IPS DF 6.9 (cell line): ENCODE results near the gene CRAT.

Experiments
- DNase-seq: peaks from one replicate; pipeline ENCODE4 v3.0.0-alpha.2; 2013; ENCODE audit warnings: low read depth, low spot score
- H3K27ac ChIP-seq: one replicate; pipeline ENCODE4 v1.5.1; 2013; ENCODE audit warnings: low read length, control low read depth
- H3K27me3 ChIP-seq: 2 replicates; pipeline ENCODE4 v1.6.1; 2013; ENCODE audit warnings: mild to moderate bottlenecking, low read length; ENCODE audit not compliant: control insufficient read depth, insufficient read depth
- H3K36me3 ChIP-seq: 2 replicates; pipeline ENCODE4 v1.6.1; 2013; ENCODE audit warnings: low read length; ENCODE audit not compliant: control insufficient read depth, insufficient read depth
- H3K4me1 ChIP-seq: 2 replicates; pipeline ENCODE4 v1.6.1; 2013; ENCODE audit warnings: low read length; ENCODE audit not compliant: control insufficient read depth, insufficient read depth
- H3K4me3 ChIP-seq: 2 replicates; pipeline ENCODE4 v1.5.1; 2013; ENCODE audit warnings: mild to moderate bottlenecking, low read length
- H3K9me3 ChIP-seq: 2 replicates; pipeline ENCODE4 v1.6.1; 2013; ENCODE audit warnings: low read length, inconsistent platforms; ENCODE audit not compliant: control insufficient read depth, insufficient read depth
- WGBS: extraction: QIAGEN DNeasy Blood & Tissue Kit; methylation state at CpG from one replicate; pipeline ENCODE4 v1.1.7; 2013; ENCODE audit warnings: mixed read lengths, missing lambda C conversion rate; ENCODE audit not compliant: insufficient read length, insufficient coverage; 5-methylcytosine and 5-hydroxymethylcytosine counted together

Gene CRAT

GRCh38 chr9:129074106-129074505 is 36.5 kb downstream of the CRAT start:
- no CpG with 5 or more reads among the region's 3 CpGs for WGBS
- H3K9me3 ChIP-seq, result no peaks in the 10 kb centered on the region
- no peaks in the 10 kb centered on the region for H3K27me3 ChIP-seq
- peaks cover 3% of the 10 kb centered on the region; the same call in 1 of the 2 replicates for H3K36me3 ChIP-seq
- DNase-seq, result no peak
- H3K4me3 ChIP-seq, result no peak overlapping the region
- H3K4me1 ChIP-seq, result peaks cover 18% of the 10 kb centered on the region
- no peak overlapping the region for H3K27ac ChIP-seq

- Histone ChIP-seq H3K36me3 (peaks cover 8% of the 10 kb centered on the region; the same call in 1 of the 2 replicates), H3K27ac (no peak overlapping the region), H3K4me1 (peaks cover 18% of the 10 kb centered on the region), H3K9me3 (no peaks in the 10 kb centered on the region), H3K27me3 (no peaks in the 10 kb centered on the region), H3K4me3 (no peak overlapping the region)
- DNase-seq, result no peak
- no CpG with 5 or more reads among the region's 8 CpGs for WGBS
Observed at GRCh38 chr9:129073404-129073803, 37.2 kb downstream of the CRAT start.

GRCh38 chr9:129072171-129072570 is 38.4 kb downstream of the CRAT start:
- no CpG with 5 or more reads among the region's 9 CpGs for WGBS
- no peak overlapping the region for H3K4me3 ChIP-seq

GRCh38 chr9:129071526-129072126 is 39.0 kb downstream of the CRAT start:
- Histone ChIP-seq H3K27ac (no peak overlapping the region), H3K36me3 (peaks cover 19% of the 10 kb centered on the region; the same call in 1 of the 2 replicates), H3K4me3 (no peak overlapping the region), H3K27me3 (no peaks in the 10 kb centered on the region), H3K9me3 (no peaks in the 10 kb centered on the region), H3K4me1 (peaks cover 18% of the 10 kb centered on the region)
- peak; percentile 74 for DNase-seq
- no CpG with 5 or more reads among the region's 10 CpGs for WGBS

More at GRCh38 chr9:129072171-129072570, 38.4 kb downstream of the CRAT start:
- Histone ChIP-seq H3K27ac (no peak overlapping the region), H3K36me3 (peaks cover 19% of the 10 kb centered on the region; the same call in 1 of the 2 replicates), H3K9me3 (no peaks in the 10 kb centered on the region), H3K27me3 (no peaks in the 10 kb centered on the region), H3K4me1 (peaks cover 18% of the 10 kb centered on the region)
- DNase-seq, result no peak

- Histone ChIP-seq H3K36me3 (peaks cover 19% of the 10 kb centered on the region; the same call in 1 of the 2 replicates), H3K9me3 (no peaks in the 10 kb centered on the region), H3K4me3 (no peak overlapping the region), H3K27ac (no peak overlapping the region), H3K27me3 (no peaks in the 10 kb centered on the region), H3K4me1 (peaks cover 18% of the 10 kb centered on the region)
- WGBS, result no CpG with 5 or more reads among the region's 21 CpGs
- no peak for DNase-seq
Observed at GRCh38 chr9:129070696-129071525, 39.7 kb downstream of the CRAT start.

- H3K36me3 ChIP-seq, result peaks cover 19% of the 10 kb centered on the region; the same call in 1 of the 2 replicates
- no CpG with 5 or more reads among the region's 26 CpGs for WGBS
Observed at GRCh38 chr9:129069862-129070641, 40.5 kb downstream of the CRAT start.

GRCh38 chr9:129068990-129069861 is 41.4 kb downstream of the CRAT start:
- no peaks in the 10 kb centered on the region for H3K27me3 ChIP-seq
- no CpG with 5 or more reads among the region's 31 CpGs for WGBS
- no peak overlapping the region for H3K27ac ChIP-seq
- DNase-seq, result no peak
- H3K9me3 ChIP-seq, result no peaks in the 10 kb centered on the region
- H3K4me1 ChIP-seq, result peaks cover 18% of the 10 kb centered on the region
- no peak overlapping the region for H3K4me3 ChIP-seq
- H3K36me3 ChIP-seq, result peaks cover 19% of the 10 kb centered on the region; the same call in 1 of the 2 replicates

More at GRCh38 chr9:129069862-129070641, 40.5 kb downstream of the CRAT start:
- no peak overlapping the region for H3K27ac ChIP-seq
- no peak for DNase-seq
- no peaks in the 10 kb centered on the region for H3K9me3 ChIP-seq
- H3K4me1 ChIP-seq, result peaks cover 18% of the 10 kb centered on the region
- H3K27me3 ChIP-seq, result no peaks in the 10 kb centered on the region
- no peak overlapping the region for H3K4me3 ChIP-seq

- H3K9me3 ChIP-seq, result no peaks in the 10 kb centered on the region
- peaks cover 24% of the 10 kb centered on the region for H3K36me3 ChIP-seq
- DNase-seq, result no peak
- peaks cover 18% of the 10 kb centered on the region for H3K4me1 ChIP-seq
- no peaks in the 10 kb centered on the region for H3K27me3 ChIP-seq
- no peak overlapping the region for H3K4me3 ChIP-seq
- no CpG with 5 or more reads among the region's 19 CpGs for WGBS
- no peak overlapping the region for H3K27ac ChIP-seq
Observed at GRCh38 chr9:129068110-129068509, 42.5 kb downstream of the CRAT start.

- Histone ChIP-seq H3K27me3 (no peaks in the 10 kb centered on the region), H3K27ac (no peak overlapping the region), H3K9me3 (no peaks in the 10 kb centered on the region), H3K36me3 (peaks cover 24% of the 10 kb centered on the region), H3K4me1 (no peaks in the 10 kb centered on the region), H3K4me3 (no peak overlapping the region)
- no CpG with 5 or more reads among the region's 8 CpGs for WGBS
- DNase-seq, result no peak
Observed at GRCh38 chr9:129064499-129064908, 46.1 kb downstream of the CRAT start.
